ENCODE results near the gene ZEB2.

DNA sequence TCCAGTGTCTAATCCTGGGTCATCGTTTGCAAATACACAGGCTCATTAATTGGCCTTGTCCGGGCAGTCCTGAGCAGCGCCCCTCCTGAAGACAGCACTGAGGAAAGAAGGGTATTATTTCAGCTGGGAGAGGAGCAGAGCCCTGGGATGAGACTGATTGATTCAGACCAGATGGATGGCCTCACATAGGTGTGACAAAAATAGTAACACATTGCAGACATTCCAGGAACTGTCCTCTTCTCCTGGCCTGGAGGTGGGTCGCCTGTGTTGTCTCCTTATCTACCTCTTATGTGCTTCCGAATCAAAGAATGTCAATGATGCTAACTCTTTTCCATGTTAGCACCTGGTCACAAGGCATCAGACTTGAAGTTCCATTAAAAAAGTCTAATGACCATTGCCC lies 45.9 kb downstream of the ZEB2 start:
- no peak for TF ChIP-seq CTCF (IDR thresholded peaks at IDR 0.05; ENCODE audit: borderline replicate concordance, extremely low read depth, low read length, poor library complexity, severe bottlenecking)
- TF ChIP-seq EZH2 (IDR thresholded peaks at IDR 0.05; ENCODE audit: borderline replicate concordance, low read depth, low read length, severe bottlenecking) = no peak
